GM21423 (cell line): Measurements from ENCODE around the gene RTTN.
"Not testable (repeated sequence)": the region's sequence is repeated elsewhere in the genome, so short reads cannot be mapped to it uniquely, and the experiment has no call there.

Experiments used
- ATAC-seq: cut with Tn5 transposase; IDR thresholded peaks from one replicate; pipeline ENCODE4 v1.9.1; 2021; ENCODE audit warnings: mild to moderate bottlenecking, moderate library complexity; ENCODE audit not compliant: unreplicated experiment

RTTN gene

DNA sequence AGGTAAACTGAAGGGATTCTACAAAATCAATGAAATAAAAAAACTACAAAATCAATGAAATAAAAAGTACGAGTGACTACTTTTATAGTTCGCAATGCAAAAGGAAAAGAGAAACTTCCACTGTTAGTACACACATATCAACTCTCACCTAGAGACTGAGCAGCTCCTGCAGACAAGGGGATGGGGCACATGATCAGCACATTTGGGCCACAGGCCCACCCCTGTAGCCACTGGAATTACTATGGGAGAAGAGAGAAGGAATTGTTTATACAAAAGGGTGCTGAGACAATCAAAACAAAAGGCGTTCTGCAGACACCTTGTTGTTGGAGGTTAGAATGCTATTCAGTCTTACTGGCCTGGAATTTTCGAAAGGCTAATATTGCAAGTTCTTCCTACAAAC, 223.1 kb downstream of the RTTN start:
- no peak for ATAC-seq

- peak; percentile 55 for ATAC-seq
Measured at GRCh38 chr18:69981948-69982347, 223.5 kb downstream of the RTTN start.

DNA sequence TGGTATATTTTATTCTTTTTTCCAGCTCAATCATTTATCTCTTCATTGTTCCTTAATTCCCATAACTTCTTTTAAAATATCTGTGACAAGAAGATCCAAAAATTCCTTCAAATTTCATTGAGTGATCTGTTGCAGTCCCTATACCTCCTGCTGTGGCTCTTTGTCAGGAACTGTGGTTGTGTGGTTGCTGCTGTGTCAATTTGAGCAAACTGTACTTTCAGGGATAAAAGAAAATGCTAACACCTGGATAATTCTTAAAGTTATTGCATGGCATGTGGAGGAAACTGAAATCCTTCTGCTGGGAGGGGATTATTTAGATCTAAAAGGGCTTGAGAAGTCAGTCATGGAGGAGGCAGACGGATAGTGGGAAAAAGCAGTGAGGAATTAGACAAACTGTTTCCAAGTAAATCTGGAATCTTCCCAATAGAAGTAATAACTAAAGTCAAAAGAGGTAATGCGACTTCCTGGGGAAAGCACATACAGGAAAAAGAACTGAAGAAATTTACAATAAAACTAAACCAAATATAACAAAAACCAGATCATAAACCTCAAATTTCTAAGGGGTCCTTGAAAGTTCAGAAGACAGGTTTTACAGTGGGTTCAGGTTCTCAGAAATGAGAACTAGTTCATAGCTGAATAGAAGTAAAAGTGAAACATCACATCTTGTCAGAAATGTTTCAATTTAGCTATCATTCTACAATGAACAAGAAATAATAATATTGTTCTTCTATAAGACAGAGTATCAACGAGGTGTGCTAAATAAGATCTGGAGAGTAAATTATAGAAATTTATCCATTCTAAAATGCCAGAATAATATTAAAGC, 224.3 kb downstream of the RTTN start:
- no peak for ATAC-seq

DNA sequence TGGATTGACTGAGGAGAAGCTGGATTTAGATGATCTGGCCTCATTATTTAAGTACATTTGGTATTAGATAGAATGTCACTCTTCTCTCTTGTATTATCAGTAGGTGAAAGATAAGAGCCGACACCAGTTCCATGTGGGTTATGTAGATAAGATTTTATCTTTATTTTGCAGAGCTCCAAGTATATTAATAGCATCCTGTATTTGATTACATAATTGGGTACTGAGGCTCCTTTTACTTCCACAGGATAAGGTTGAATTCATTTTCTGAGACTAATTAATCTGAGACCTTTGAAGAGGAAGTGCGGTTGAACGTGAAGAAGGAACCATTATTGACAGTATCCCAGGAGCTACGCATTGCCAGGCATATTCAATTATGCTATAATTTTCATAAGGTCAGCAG, 225.0 kb downstream of the RTTN start:
- no peak for ATAC-seq

DNA sequence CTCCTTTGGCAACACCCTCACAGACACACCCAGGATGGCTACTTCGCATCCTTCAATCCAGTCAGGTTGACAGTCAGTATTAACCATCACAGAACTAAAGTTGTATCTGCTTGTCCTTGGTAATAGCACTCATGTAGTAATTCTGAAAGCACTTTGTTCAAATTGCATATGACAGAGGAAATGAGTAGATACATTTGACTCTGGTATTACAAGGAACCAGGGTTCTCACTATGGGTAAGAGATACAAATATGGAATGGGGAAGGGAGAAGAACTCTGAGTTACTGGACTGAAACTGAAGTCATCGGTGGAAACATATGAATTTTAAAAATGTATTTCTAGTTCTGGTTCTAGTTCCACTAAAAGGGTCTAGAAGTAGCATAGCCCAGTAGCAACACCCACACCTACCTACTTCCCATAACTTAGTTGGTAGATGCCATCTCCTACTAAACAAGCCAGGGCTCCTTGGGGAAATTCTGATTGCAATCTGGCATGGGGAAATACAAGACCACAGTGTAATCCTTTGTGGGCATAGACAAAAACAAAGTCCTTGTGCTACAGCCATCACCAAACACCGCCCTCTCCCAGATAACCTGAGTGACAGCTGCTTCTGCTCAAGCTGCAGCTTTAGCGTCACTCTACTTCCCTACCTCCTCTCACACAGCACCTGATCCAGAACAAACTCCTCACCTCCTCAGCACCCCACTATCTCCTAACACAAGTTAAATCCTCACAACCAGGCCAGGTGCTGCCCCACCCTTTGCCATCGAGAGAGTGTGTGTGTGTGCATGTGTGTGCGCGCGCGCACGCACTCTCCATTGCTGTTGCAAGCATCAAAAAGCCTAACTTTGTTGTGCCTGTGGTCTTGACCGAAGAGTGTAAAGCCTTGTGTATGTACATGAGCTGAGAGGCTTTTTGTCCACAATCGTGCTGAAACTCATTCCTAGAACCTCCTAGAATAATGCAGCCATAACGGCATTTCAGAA, 226.5 kb downstream of the RTTN start:
- peak; percentile 52 for ATAC-seq

GRCh38 chr18:69975294-69975693, 230.2 kb downstream of the RTTN start:
- ATAC-seq: not testable (repeated sequence)

DNA sequence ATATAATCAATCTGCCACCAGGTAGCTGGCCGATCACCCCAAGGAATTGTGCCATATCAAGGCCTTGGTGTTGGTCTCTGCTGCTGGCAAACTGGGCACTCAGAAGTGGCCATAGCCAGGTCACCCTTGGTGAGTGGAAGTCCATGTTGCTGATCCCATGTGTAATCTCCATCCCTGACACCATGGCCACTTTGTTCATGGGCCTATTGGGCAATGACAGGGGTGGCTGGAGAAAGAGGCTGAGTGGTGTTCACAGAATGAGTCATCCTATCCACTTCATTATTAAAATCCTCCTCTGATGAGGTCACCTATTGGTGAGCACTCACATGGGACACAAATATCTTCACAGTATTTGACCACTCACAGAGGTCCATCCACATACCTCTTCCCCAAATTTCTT, 231.1 kb downstream of the RTTN start:
- no peak for ATAC-seq

DNA sequence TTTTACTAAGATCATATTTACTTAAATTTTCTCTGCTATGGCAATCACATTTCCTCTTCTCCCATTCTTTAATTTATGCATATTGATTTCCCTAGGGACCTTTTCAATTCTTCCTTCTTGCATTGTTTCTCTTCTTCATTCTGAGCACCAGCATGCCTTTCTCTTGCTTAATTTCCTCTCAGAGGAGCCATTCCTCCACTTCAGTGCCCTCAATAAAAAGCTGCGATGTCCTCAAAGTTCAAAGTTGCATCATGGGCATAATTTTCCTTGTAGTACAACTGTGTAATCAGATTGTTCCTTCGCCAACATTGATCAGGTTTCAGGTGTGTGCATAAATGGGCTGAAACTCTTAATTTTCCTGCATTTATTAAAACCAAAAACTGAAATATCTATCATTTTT, 236.0 kb downstream of the RTTN start:
- ATAC-seq: no peak

- peak; percentile 93 for ATAC-seq
Measured at GRCh38 chr18:69968039-69968438, 237.4 kb downstream of the RTTN start.

DNA sequence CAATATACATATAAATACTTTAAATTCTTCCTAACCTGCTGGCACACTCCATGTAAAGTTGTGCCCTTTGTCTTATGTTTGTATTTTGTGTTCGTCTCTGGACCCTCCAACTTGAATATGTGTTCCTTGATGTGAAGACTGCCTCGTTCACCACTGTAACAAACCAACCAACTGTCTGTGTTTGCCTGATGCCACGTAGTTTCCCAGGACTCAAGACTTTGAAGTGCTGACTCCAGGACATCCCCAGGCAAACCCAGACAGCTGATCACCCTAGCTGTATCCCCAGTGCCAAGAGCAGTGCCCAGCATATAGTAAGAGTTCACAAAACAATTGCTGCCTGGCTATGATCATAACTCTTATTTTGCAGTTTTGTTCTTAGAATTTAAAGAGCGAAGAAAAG, 242.3 kb downstream of the RTTN start:
- ATAC-seq: no peak

DNA sequence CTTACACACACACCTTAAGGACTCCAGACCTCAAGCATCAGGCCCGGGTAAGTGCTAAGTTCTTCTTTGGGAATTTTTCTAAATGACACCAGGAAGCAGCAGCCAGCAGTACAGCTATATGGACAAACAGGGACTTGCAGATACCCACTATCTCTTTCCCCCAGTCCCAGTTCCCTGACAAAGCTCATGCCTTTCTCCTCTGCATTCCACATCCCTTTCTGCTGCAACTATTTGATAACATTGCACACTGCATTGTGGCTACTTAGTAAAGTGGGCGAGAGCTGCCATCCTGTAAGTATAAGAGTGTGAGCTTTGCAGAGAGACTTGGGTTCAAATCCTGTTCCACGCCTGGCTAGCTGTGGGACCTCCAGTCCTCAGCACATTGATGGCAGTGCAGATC, 243.8 kb downstream of the RTTN start:
- no peak for ATAC-seq

GRCh38 chr18:69958422-69958821, 247.1 kb downstream of the RTTN start:
- ATAC-seq: peak; percentile 41

DNA sequence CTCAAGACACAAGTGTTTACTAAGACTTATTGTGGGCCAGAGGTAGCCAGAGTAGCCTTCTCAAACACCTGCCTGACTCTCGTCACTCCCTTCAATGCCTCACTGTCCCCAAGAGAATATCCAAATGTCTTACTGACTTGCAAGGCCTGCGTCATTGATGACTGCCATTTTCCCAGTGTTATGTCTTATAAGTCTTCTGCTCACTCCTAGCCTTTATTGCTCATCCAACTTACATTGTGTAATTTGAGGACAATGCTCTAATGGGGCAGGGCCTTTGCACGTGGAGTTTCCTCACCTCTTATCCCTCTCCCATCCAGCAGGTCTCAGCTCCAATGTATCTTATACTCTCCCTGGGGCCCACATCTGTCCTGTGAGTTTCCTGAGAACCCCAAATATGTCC, 247.7 kb downstream of the RTTN start:
- no peak for ATAC-seq

DNA sequence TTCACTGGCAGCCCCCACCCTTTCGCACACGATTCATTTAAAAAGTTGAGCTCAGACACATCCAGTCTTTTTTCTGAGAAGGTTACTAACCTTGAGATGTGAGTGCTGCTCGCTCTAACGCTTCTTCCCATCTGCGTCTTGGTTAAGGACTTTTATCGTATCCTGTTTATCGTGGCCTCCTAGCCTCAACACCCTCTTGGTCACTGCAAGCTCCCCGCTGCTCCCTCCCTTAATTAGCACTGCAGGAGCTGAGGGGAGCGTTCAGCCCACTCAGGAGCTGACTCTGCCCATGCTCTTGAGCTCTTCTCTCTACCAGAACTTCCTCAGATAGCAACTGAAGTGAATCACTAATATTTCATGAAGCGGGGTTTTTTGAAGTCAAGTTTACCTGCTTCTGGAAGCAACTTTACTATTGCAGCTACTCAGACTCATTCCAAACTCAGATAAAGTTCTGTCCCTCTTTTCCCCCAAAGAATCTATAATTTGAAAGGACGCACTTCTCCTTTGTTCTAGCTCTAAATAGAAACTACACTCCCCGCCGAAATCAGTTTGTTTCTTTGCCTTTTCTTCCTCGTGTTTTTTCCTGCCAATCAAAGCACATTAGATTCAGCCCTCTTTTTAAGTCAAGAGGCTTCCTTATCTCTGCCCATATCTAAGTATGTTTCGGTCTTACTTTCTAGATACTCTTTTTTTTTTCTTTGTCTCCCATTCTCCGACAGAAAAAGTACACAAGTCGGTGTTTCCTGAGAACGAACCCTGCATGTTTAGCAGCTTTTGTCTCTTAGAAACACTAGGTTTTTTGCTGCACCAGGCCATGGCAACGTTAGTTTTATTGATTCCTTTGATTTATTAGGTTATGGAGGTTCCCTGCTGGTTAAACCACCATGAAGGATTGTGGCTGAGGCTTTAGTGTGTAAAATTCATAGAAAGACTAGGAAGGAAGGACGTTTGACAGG, 248.5 kb downstream of the RTTN start:
- no peak for ATAC-seq

GRCh38 chr18:69956057-69956456, 249.4 kb downstream of the RTTN start:
- ATAC-seq: peak; percentile 35

GRCh38 chr18:69954719-69955480, 250.6 kb downstream of the RTTN start:
- peak; percentile 34 for ATAC-seq

GRCh38 chr18:69953191-69953590, 252.3 kb downstream of the RTTN start:
- no peak for ATAC-seq
